Trophoblast cell (in vitro differentiated cells and primary cell): ENCODE data around the gene FAM222A.

Source experiments
- DNase-seq, 2 donors: peaks; one replicate each; pipeline ENCODE4 v3.0.0-alpha.2; 2016
- H2AFZ ChIP-seq: 2 replicates; pipeline ENCODE4 v1.6.1; 2013; ENCODE audit warnings: low read length, moderate library complexity, mild to moderate bottlenecking; ENCODE audit not compliant: insufficient read depth, poor library complexity
- H2AK5ac ChIP-seq: 2 replicates; pipeline ENCODE4 v1.6.1; 2013; ENCODE audit warnings: mild to moderate bottlenecking, low read length
- H2BK120ac ChIP-seq: 2 replicates; pipeline ENCODE4 v1.6.1; 2013; ENCODE audit warnings: low read length, mild to moderate bottlenecking, moderate library complexity; ENCODE audit not compliant: insufficient read depth, poor library complexity
- H2BK12ac ChIP-seq: 2 replicates; pipeline ENCODE4 v1.6.1; 2013; ENCODE audit warnings: mild to moderate bottlenecking, low read length, moderate library complexity
- H2BK5ac ChIP-seq: 2 replicates; pipeline ENCODE4 v1.6.1; 2013; ENCODE audit warnings: low read length, low read depth, moderate library complexity, mild to moderate bottlenecking; ENCODE audit not compliant: poor library complexity
- H3K14ac ChIP-seq: 2 replicates; pipeline ENCODE4 v1.6.1; 2013; ENCODE audit warnings: mild to moderate bottlenecking, low read length
- H3K18ac ChIP-seq: 2 replicates; pipeline ENCODE4 v1.6.1; 2013; ENCODE audit warnings: mild to moderate bottlenecking, low read length
- H3K23ac ChIP-seq: 2 replicates; pipeline ENCODE4 v1.6.1; 2013; ENCODE audit warnings: low read length
- H3K27ac ChIP-seq: 2 replicates; pipeline ENCODE4 v1.5.1; 2013; ENCODE audit warnings: low read depth, mild to moderate bottlenecking, inconsistent platforms, low read length, moderate library complexity
- H3K27me3 ChIP-seq: 2 replicates; pipeline ENCODE4 v1.6.1; 2013; ENCODE audit warnings: inconsistent platforms, mild to moderate bottlenecking, low read length, moderate library complexity; ENCODE audit not compliant: insufficient read depth
- H3K36me3 ChIP-seq, 2 experiments: 1 replicate in 1 of 2; 2 replicates in 1 of 2; pipeline ENCODE4 v1.6.1; 2013; ENCODE audit warnings: low read length in 2 of 2, mild to moderate bottlenecking in 2 of 2, moderate library complexity in 1 of 2; ENCODE audit not compliant: insufficient read depth in 2 of 2, control insufficient read depth in 1 of 2
- H3K4ac ChIP-seq: 2 replicates; pipeline ENCODE4 v1.6.1; 2013; ENCODE audit warnings: low read depth, mild to moderate bottlenecking, low read length, moderate library complexity
- H3K4me1 ChIP-seq, 2 experiments: 1 replicate in 1 of 2; 2 replicates in 1 of 2; pipeline ENCODE4 v1.6.1; 2013; ENCODE audit warnings: low read length in 2 of 2, mild to moderate bottlenecking in 2 of 2, moderate library complexity in 1 of 2; ENCODE audit not compliant: insufficient read depth in 2 of 2, control insufficient read depth in 1 of 2
- H3K4me2 ChIP-seq: 2 replicates; pipeline ENCODE4 v1.6.1; 2013; ENCODE audit warnings: inconsistent platforms, mild to moderate bottlenecking, low read length, moderate library complexity
- H3K4me3 ChIP-seq: 2 replicates; pipeline ENCODE4 v1.5.1; 2013; ENCODE audit warnings: mild to moderate bottlenecking, low read depth, low read length, inconsistent platforms
- H3K79me1 ChIP-seq: one replicate; pipeline ENCODE4 v1.6.1; 2013; ENCODE audit warnings: low read length
- H3K79me2 ChIP-seq: 2 replicates; pipeline ENCODE4 v1.6.1; 2013; ENCODE audit warnings: low read length, mild to moderate bottlenecking; ENCODE audit not compliant: control insufficient read depth, insufficient read depth, poor library complexity
- H3K9ac ChIP-seq: 2 replicates; pipeline ENCODE4 v1.6.1; 2013; ENCODE audit warnings: mild to moderate bottlenecking, low read length
- H3K9me3 ChIP-seq: 2 replicates; pipeline ENCODE4 v1.6.1; 2013; ENCODE audit warnings: low read depth, mild to moderate bottlenecking, control low read depth, inconsistent platforms, low read length; ENCODE audit not compliant: insufficient read depth
- H4K12ac ChIP-seq: 2 replicates; pipeline ENCODE4 v1.6.1; 2013; ENCODE audit warnings: low read depth, mild to moderate bottlenecking, low read length, moderate library complexity
- H4K8ac ChIP-seq: 2 replicates; pipeline ENCODE4 v1.6.1; 2013; ENCODE audit warnings: low read depth, mild to moderate bottlenecking, low read length, moderate library complexity
- H4K91ac ChIP-seq: one replicate; pipeline ENCODE4 v1.6.1; 2013; ENCODE audit warnings: low read depth, mild to moderate bottlenecking, low read length, moderate library complexity
- WGBS: extraction: QIAGEN DNeasy Blood & Tissue Kit; methylation state at CpG from one replicate; pipeline ENCODE4 v1.1.7; 2013; ENCODE audit warnings: missing lambda C conversion rate; ENCODE audit not compliant: insufficient read length, insufficient coverage; ENCODE audit errors: extremely low coverage; 5-methylcytosine and 5-hydroxymethylcytosine counted together

FAM222A gene

DNA sequence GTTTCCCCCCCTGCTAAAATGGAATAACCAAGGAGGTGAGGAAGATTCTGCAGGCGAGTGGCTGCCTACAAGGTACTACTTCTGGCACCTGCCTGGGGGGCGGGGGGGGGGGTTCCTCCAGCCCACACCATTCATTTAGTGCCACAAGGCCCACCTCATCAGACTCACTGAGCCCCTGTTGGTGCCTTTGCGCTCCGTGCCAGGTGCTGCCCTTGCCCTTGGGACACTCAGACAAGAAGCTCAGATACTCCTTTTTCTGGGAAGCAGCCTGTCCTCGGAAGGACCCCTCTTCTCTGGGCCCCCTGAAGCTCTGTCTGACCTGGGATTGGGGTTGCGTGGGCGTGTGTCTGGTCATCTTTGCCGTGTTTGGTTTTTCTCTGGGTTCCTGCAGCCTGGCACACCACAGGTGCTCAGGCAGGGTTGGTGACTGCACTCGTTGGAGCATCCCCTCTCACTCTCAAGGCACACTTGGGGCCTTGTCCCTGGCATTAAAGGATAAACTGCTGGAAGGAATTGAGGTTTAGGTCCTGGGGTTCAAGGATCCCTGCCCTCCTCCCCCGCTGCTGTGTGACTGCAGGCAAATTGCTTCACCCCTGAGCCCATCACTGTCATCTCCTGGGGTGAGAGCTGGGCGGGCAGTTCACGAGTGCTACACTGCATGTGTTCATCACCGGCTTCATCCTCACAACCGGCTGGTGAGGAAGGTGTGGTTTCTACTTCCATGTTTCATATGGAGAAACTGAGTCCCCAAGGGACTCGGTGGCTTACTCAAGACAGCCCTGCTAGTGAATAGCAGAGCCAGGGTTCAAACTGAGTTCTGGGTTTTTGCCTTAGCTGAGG, 16.9 kb downstream of the FAM222A start:
- no CpG with 5 or more reads among the region's 15 CpGs for WGBS
- Histone ChIP-seq H3K79me2 (no peaks in the 10 kb centered on the region), H3K27me3 (no peaks in the 10 kb centered on the region)

DNA sequence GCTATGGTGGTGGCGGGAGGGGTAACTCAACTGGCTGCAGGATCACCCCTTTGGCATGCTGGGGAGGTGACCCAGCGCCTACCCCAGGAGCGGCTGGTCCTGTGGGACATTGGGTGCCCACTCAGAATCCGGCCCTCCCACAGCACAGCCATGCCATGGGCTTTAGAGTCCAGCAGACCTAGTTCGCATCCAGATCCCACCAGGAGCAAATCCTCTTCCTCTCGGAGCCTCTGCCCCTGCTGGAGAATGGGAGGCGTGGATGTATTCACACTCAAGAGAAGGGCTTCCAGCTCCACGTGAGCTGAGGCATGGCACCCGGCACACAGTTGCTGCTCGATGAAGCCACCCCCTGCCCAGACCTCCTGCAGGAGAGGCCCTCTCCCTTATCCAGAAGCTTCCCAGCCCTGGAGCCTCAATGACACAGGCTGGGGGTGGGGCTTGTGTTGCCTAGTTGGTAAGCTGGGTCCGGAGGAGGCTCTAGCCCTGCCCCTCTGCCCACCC, 17.7 kb downstream of the FAM222A start:
- Histone ChIP-seq H3K4me1 (peaks cover 0 to 3% of the 10 kb centered on the region in 2 experiments), H3K27ac (no peak overlapping the region), H2BK12ac (no peak overlapping the region), H3K4me3 (no peak overlapping the region), H3K23ac (no peak overlapping the region), H2AFZ (no peak overlapping the region), H4K8ac (no peak overlapping the region), H2BK120ac (no peak overlapping the region), H2AK5ac (no peak overlapping the region), H4K12ac (no peak overlapping the region), H3K79me1 (no peaks in the 10 kb centered on the region), H2BK5ac (no peak overlapping the region), H3K79me2 (no peaks in the 10 kb centered on the region), H3K36me3 (no peaks in the 10 kb centered on the region), H3K18ac (no peak overlapping the region), H3K4me2 (no peak overlapping the region), H4K91ac (no peak overlapping the region), H3K14ac (no peak overlapping the region), H3K9me3 (peaks cover 1% of the 10 kb centered on the region), H3K4ac (no peak overlapping the region), H3K27me3 (no peaks in the 10 kb centered on the region), H3K9ac (no peak overlapping the region)
- WGBS, result no CpG with 5 or more reads among the region's 11 CpGs
- DNase-seq, result no peak

More for the DNA sequence above, 16.9 kb downstream of the FAM222A start:
- H2BK12ac ChIP-seq, result no peak overlapping the region
- no peak overlapping the region for H3K14ac ChIP-seq
- H4K8ac ChIP-seq, result no peak overlapping the region
- H3K9ac ChIP-seq, result no peak overlapping the region
- H2AFZ ChIP-seq, result no peak overlapping the region
- no peak overlapping the region for H3K27ac ChIP-seq
- H2AK5ac ChIP-seq, result no peak overlapping the region
- H3K18ac ChIP-seq, result no peak overlapping the region
- H4K12ac ChIP-seq, result no peak overlapping the region
- H3K36me3 ChIP-seq, result no peaks in the 10 kb centered on the region
- no peak for DNase-seq
- peaks cover 0 to 3% of the 10 kb centered on the region in 2 experiments for H3K4me1 ChIP-seq
- no peak overlapping the region for H4K91ac ChIP-seq
- no peak overlapping the region for H2BK5ac ChIP-seq
- peaks cover 1% of the 10 kb centered on the region for H3K9me3 ChIP-seq
- no peak overlapping the region for H3K23ac ChIP-seq
- H3K4ac ChIP-seq, result no peak overlapping the region
- H2BK120ac ChIP-seq, result no peak overlapping the region
- no peak overlapping the region for H3K4me2 ChIP-seq
- no peaks in the 10 kb centered on the region for H3K79me1 ChIP-seq
- no peak overlapping the region for H3K4me3 ChIP-seq

DNA sequence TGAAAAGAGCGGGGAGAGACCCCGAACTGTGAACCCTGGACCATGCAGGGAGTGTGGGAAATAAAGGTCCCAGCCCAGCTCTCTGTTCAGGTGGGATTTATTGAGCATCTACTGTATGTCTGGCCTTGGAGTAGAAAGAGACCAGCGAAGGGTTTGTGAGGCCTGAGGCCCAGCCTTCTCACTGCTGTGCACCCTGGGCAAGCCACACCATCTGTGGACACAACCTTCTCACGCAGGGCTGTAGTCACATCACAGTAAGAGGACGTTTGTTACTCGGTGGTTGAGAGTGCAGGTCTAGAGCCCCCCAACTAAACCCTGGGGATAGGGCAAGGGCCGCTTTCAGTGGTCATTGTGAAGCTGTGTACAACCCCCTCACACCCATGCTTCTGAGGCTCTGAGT, 18.2 kb downstream of the FAM222A start:
- Histone ChIP-seq H3K9ac (no peak overlapping the region), H2AK5ac (no peak overlapping the region), H3K27ac (no peak overlapping the region), H3K36me3 (no peaks in the 10 kb centered on the region), H3K4ac (no peak overlapping the region), H3K9me3 (peaks cover 1% of the 10 kb centered on the region), H3K4me3 (no peak overlapping the region), H2BK120ac (no peak overlapping the region), H4K8ac (no peak overlapping the region), H2BK5ac (no peak overlapping the region), H4K12ac (no peak overlapping the region), H4K91ac (no peak overlapping the region), H3K79me1 (no peaks in the 10 kb centered on the region), H2BK12ac (no peak overlapping the region), H3K4me2 (no peak overlapping the region), H3K18ac (no peak overlapping the region), H3K14ac (no peak overlapping the region), H3K79me2 (no peaks in the 10 kb centered on the region), H3K23ac (no peak overlapping the region), H3K4me1 (peaks cover 0 to 3% of the 10 kb centered on the region in 2 experiments), H2AFZ (no peak overlapping the region), H3K27me3 (no peaks in the 10 kb centered on the region)
- DNase-seq, result no peak
- no CpG with 5 or more reads among the region's 7 CpGs for WGBS

DNA sequence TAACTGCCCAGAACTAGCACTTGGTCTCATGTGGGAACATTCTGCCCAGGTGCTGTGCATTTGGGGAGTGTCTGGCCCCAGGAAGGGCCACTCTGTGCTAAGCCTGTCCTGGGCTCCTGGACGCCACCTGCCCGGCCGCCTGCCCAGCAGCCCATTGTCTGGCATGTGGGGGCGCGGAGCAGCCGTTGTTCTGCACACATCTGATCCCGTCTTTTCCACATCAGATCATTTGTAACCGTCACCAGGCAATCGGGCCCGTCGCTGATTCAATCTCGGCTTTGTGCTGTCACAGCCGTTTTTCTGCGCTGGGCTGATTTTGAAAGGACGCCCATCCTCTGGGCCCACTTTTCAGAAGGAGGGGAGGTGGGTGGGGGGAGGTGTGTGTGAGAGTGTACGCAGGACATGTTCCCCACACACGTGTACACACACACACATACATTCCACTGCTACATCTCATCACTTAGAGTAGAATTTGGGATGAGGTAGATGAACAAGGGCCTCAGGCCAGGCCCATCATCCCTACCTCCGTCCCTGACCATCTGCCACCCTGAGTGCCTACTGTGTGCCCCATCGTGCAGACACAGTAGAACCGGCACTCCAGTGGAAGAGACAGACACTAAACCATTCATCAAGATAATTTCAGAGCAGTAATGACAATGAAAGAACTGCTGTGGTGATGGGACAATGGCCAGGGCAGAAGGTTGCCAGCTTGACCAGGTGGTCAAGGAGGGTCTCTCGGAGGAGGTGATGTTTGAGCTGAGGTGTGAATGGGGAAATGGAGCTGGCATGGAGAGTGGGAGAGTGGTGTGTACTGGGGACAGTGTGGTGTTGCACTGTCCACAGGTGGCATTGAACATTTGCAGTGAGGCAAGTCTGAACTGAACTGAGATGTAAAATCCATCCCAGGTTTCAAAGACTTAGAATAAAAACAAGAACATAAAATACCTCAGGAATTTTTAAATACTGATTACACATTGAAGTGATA, 19.0 kb downstream of the FAM222A start:
- no CpG with 5 or more reads among the region's 21 CpGs for WGBS
- H3K27ac ChIP-seq, result no peak overlapping the region
- no peak overlapping the region for H4K12ac ChIP-seq

More for the DNA sequence above, 19.0 kb downstream of the FAM222A start:
- H3K36me3 ChIP-seq, result no peaks in the 10 kb centered on the region
- H3K23ac ChIP-seq, result no peak overlapping the region
- no peak overlapping the region for H3K9ac ChIP-seq
- H3K79me2 ChIP-seq, result no peaks in the 10 kb centered on the region
- H3K14ac ChIP-seq, result no peak overlapping the region
- no peak overlapping the region for H3K4me2 ChIP-seq
- H3K4me3 ChIP-seq, result no peak overlapping the region
- H3K27me3 ChIP-seq, result no peaks in the 10 kb centered on the region
- H2BK120ac ChIP-seq, result no peak overlapping the region
- H3K4ac ChIP-seq, result no peak overlapping the region
- H4K8ac ChIP-seq, result no peak overlapping the region
- no peak overlapping the region for H3K18ac ChIP-seq
- no peak overlapping the region for H2AK5ac ChIP-seq
- DNase-seq, result no peak
- no peak overlapping the region for H2BK12ac ChIP-seq
- H2BK5ac ChIP-seq, result no peak overlapping the region
- peaks cover 0 to under 1% of the 10 kb centered on the region in 2 experiments for H3K4me1 ChIP-seq
- no peak overlapping the region for H2AFZ ChIP-seq
- H3K9me3 ChIP-seq, result peaks cover 1% of the 10 kb centered on the region
- no peaks in the 10 kb centered on the region for H3K79me1 ChIP-seq
- H4K91ac ChIP-seq, result no peak overlapping the region
